Activated naive CD4-positive, alpha-beta T cell treated with Interleukin-2 at 50 U/mL for 16 hours (primary cell): Measurements from ENCODE around the gene OST4.

ENCODE experiments used
- DNase-seq: peaks from one replicate; pipeline ENCODE4 v3.0.0-alpha.2; 2020

OST4 gene

GRCh38 chr2:27092696-27093429 is 21.4 kb upstream of the OST4 start:
- no peak for DNase-seq

DNA sequence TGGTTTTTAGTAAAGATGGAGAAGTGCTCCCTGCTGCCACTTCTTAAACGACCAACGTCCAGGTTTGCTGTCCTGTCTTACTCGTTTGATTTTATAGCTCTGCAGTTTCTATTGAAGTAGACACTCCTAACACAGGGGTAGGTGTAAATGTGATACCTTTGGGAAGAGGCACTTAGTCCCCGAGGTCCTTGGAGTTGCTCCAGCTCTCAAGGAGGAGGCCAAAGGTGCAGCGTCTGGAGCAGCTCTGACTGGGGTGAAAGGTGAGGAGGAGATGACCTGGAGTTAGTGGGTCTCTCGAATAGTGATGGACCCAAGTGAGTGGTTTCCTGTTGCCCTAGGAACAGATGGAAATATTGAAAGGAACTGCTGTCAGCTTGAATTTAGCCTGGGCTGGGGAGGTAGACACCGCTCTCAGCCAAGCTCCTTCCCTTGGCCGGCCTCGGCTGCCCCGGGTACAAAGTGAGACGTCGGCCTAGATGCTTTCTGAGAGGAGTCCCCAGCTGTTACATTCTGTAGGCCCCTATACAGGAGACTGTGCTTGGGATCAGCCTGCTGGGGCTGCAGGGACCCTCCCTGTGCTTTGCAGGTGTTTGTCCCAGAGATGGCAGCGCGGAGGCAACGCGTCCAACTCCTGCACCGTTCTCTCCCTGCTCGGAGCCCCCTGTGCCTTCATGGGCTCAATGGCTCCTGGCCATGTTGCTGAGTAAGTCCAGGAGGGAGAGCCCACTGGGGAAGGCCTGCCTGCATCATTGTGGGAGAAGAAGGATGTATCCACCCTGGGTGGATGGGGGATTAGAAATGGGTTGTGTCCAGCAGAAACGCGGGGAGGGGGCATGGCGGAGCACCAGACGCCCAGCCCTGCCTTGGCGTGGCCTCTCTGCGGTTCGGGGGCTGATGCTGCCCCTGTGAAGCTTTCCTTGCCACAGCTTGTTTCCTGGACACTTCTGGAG is 20.6 kb upstream of the OST4 start:
- DNase-seq: no peak

GRCh38 chr2:27089111-27089954 is 17.9 kb upstream of the OST4 start:
- no peak for DNase-seq

GRCh38 chr2:27088634-27089033 is 17.2 kb upstream of the OST4 start:
- DNase-seq: no peak

GRCh38 chr2:27087823-27088410 is 16.5 kb upstream of the OST4 start:
- DNase-seq: no peak

- DNase-seq: no peak
These were observed 15.5 kb upstream of the OST4 start, which contains the start of gene KHK for GRCh38 chr2:27086724-27087593. TSS of gene KHK (plus strand) at chr2:27086772. CDS start at chr2:27087260, 488 bp downstream.

- peak; percentile 99 for DNase-seq
These were observed 14.8 kb upstream of the OST4 start for GRCh38 chr2:27086090-27086723.

DNA sequence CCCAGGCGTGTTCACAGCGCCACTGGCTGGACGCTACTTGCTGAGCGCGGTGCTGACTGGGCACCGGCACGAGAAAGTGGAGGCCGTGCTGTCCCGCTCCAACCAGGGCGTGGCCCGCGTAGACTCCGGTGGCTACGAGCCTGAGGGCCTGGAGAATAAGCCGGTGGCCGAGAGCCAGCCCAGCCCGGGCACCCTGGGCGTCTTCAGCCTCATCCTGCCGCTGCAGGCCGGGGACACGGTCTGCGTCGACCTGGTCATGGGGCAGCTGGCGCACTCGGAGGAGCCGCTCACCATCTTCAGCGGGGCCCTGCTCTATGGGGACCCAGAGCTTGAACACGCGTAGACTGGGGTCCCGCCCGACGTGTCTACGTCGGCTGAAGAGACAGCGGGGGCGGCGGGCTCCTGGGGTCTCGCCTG is 14.2 kb upstream of the OST4 start:
- peak; percentile 33 for DNase-seq

- no peak for DNase-seq
These were observed 13.7 kb upstream of the OST4 start for GRCh38 chr2:27085062-27085672.

DNA sequence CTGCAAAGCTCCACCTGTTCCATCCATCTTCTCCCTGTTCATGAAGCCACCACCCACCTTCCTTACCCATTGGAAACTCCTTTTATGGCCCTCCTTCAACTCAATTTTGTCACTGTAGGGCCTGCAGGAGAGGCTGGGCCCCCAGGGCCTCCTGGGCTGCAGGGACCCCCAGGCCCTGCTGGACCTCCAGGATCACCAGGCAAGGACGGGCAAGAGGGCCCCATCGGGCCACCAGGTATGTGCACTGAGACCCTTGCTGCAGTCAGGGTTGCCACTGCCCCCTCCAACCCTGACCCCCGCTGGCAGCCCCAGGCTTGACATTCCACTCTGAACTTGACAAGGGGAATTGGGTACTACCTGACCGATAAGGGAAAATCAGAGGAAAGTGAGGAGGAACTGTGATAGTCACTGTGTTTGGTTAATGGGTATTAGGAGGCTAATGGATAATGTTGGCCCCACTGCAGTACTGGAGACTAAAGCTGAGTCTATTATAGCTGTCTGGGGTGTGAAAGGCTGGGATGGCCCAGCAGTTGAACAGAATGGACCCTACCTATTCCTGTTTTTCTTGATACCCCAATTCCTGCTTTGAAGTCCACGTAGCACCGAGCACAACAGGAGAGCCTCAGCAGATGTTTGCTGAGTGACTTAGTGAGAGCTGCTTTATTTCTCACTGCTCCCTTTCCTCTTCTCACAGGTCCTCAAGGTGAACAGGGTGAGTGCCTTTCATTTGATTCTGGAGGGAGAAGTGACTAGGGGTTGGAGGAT is 13.0 kb upstream of the OST4 start:
- no peak for DNase-seq

GRCh38 chr2:27083410-27084296 is 12.2 kb upstream of the OST4 start:
- no peak for DNase-seq

DNA sequence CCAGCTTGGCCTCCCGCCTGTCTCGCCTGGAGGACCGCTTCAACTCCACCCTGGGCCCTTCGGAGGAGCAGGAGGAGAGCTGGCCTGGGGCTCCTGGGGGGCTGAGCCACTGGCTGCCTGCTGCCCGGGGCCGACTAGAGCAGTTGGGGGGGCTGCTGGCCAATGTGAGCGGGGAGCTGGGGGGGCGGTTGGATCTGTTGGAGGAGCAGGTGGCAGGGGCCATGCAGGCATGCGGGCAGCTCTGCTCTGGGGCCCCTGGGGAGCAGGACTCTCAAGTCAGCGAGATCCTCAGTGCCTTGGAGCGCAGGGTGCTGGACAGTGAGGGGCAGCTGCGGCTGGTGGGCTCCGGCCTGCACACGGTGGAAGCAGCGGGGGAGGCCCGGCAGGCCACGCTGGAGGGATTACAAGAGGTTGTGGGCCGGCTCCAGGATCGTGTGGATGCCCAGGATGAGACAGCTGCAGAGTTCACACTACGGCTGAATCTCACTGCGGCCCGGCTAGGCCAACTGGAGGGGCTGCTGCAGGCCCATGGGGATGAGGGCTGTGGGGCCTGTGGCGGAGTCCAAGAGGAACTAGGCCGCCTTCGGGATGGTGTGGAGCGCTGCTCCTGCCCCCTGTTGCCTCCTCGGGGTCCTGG is 11.4 kb upstream of the OST4 start:
- no peak for DNase-seq

GRCh38 chr2:27081984-27082772 is 10.7 kb upstream of the OST4 start:
- no peak for DNase-seq

- DNase-seq: no peak
These were observed 9.1 kb upstream of the OST4 start for GRCh38 chr2:27080603-27080936.

DNA sequence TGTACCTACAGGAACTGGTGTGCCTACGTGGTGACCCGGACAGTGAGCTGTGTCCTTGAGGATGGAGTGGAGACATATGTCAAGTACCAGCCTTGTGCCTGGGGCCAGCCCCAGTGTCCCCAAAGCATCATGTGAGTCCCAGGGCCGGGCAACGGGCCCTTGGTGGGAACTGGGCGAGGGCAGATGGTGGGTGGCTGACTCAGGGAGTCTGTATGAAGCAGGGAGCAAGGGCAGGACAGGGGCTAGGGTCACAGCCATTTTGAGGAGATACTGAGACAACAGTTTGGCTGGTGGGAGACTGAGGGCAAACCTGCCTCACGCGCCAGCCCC is 8.7 kb upstream of the OST4 start:
- no peak for DNase-seq

DNA sequence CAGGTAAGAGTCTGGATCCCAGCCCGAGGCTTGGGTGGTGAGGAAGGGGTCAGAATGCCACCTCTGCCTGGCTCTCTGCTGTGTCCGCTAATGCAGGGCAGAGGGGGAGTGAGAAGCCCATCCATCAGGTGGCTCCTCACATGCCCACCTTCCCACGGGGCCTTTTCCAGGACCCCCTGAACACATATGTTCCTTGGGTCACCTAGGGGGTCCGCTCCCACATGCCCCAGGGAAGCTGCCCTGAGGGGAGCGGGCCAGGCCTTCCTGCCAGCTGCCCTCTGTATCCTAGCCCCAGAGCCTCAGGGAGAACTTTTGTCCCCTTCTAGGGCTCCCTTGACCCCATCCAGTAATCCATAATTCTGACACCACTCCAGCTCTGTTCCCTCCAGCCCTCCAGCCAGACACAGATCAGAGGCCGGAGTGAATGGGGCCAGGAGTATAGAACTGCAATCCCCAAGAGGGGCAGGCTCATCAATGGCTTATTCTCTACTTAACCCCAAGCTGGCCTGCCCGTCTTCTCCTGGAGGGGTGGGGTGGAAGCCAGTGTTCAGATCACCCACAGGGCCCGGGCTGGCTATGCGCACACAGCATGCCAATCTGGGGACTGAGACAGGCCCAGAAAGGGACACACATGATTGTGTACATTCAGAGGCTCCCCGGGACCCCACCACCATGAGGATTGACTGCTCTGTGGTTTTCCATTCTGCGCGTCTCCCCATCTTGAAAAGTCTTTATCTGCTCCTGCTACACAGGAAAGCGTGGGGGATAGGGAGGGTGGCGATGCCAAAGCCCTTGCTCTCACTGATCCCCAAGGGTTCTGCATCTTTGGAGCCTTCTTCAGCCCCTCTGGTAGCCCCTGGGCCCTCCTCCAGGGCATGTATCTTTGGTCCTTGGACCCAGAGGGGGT is 8.0 kb upstream of the OST4 start:
- no peak for DNase-seq
